Spinal cord (tissue), 10 donors: ENCODE data around the gene SLC6A20. TPM values are rescaled to one million over a fixed set of nuclear protein-coding genes. Genes with fewer than 3 reads are reported as not detected.

Source experiments
- DNase-seq, 6 donors: peaks; one replicate each; pipeline versions ENCODE4 v3.0.0 to v3.0.0-alpha.2; 2013 to 2015; ENCODE audit warnings: low spot score in 6 of 6, low read depth in 4 of 6
- H3K27ac ChIP-seq: one replicate; pipeline ENCODE4 v1.5.1; 2013; ENCODE audit warnings: low read depth, low read length, control low read depth
- H3K27me3 ChIP-seq: one replicate; pipeline ENCODE4 v1.6.1; 2013; ENCODE audit warnings: low read length; ENCODE audit not compliant: control insufficient read depth, insufficient read depth
- H3K36me3 ChIP-seq: one replicate; pipeline ENCODE4 v1.6.1; 2013; ENCODE audit warnings: low read length; ENCODE audit not compliant: control insufficient read depth, insufficient read depth
- H3K4me1 ChIP-seq: one replicate; pipeline ENCODE4 v1.6.1; 2013; ENCODE audit warnings: low read length; ENCODE audit not compliant: control insufficient read depth, insufficient read depth
- H3K4me3 ChIP-seq: one replicate; pipeline ENCODE4 v1.5.1; 2013; ENCODE audit warnings: low read depth, low read length, control low read depth
- H3K9me3 ChIP-seq: one replicate; pipeline ENCODE4 v1.6.1; 2013; ENCODE audit warnings: low read length; ENCODE audit not compliant: control insufficient read depth, insufficient read depth
- WGBS: methylation state at CpG from one replicate; pipeline ENCODE4 v1.1.5; 2013; ENCODE audit warnings: missing lambda C conversion rate; ENCODE audit not compliant: insufficient coverage; 5-methylcytosine and 5-hydroxymethylcytosine counted together
- polyA plus RNA-seq, 2 donors: library from polyadenylated mRNA; unstranded; fragments of 120-200 nt; gene quantifications; one replicate each; pipeline ENCODE4 v1.2.1, GENCODE V29; 2013; ENCODE audit not compliant: insufficient read length in 2 of 2
- total RNA-seq, 2 donors: library from RNA; depleted of rRNA in 1 of 2; stranded (reverse); fragments of 120-200 nt in 1 of 2; fragments of >200 nt in 1 of 2; gene quantifications; one replicate each; pipeline versions ENCODE4 v1.2.3 to v1.2.4, GENCODE V29; 2013 to 2014
- donor health status: healthy.

SLC6A20 gene
- total and polyA plus RNA-seq, 4 donors: 1.9 to 110 (median 21.9) TPM

DNA sequence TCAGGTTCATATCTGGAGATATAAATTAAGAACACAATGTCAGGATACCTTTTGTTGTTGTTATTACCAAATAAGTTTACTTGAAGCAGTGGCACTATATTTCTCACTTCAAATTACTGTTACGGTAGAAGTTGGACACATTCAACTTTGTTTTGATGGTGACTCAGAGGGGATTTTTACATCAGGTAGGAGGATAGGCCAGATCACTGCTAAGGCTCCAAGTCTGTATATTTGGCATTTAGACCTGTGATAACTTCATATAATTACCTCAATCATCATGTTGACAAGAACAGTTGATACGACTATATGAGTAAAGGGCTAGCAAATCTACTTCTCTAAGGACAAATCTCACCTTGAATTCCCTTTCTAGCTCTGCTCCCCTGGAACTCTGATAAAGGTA lies 30.0 kb upstream of the SLC6A20 start:
- peaks cover 11% of the 10 kb centered on the region for H3K36me3 ChIP-seq
- no CpG with 5 or more reads among the region's 2 CpGs for WGBS
- no peak for DNase-seq
- H3K4me1 ChIP-seq: no peaks in the 10 kb centered on the region
- H3K27me3 ChIP-seq: no peaks in the 10 kb centered on the region
- H3K27ac ChIP-seq: no peak overlapping the region
- no peak overlapping the region for H3K4me3 ChIP-seq
- no peaks in the 10 kb centered on the region for H3K9me3 ChIP-seq

DNA sequence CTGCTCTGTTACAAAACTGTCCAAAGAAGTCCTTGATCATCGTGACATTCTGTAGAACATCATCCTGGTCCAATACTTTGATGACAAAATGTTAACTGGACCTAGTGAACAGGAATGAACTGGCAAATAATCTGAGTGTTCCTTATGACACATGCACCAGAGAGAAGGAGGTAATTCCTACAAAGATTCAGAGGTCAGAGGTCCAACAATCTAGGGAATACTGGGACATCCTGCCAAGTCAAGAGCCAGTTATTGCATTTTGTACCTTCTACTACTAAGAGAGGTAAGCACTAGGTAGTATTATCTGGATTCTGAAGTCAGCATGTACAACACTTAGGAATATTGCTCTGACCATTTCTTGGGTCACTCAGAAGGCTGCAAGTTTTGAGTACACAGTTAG lies 24.8 kb upstream of the SLC6A20 start:
- Histone ChIP-seq H3K4me1 (no peaks in the 10 kb centered on the region), H3K27ac (no peak overlapping the region), H3K27me3 (no peaks in the 10 kb centered on the region), H3K36me3 (peaks cover 4% of the 10 kb centered on the region), H3K9me3 (peaks cover 4% of the 10 kb centered on the region), H3K4me3 (no peak overlapping the region)
- DNase-seq: no peak
- no CpG with 5 or more reads among the region's 1 CpG for WGBS

DNA sequence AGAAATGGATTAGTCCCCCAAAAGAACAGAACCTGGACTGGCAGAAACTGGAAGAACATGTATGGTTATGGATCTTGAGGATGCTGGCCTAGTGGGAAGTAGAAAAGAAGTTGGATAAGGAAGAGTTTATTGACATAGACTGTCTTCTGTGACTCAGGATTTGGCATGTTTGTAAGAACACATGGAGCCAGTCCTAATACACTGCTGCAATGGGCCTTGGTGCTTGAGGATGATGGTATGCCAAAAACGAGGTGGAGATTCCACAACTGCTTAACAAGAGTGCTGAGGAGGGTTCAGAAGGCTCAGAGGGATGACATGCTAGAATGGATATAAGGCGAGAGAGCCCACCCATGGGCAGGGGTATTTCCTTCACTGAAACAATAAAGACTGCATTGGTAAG lies 23.2 kb upstream of the SLC6A20 start:
- no peak for DNase-seq

DNA sequence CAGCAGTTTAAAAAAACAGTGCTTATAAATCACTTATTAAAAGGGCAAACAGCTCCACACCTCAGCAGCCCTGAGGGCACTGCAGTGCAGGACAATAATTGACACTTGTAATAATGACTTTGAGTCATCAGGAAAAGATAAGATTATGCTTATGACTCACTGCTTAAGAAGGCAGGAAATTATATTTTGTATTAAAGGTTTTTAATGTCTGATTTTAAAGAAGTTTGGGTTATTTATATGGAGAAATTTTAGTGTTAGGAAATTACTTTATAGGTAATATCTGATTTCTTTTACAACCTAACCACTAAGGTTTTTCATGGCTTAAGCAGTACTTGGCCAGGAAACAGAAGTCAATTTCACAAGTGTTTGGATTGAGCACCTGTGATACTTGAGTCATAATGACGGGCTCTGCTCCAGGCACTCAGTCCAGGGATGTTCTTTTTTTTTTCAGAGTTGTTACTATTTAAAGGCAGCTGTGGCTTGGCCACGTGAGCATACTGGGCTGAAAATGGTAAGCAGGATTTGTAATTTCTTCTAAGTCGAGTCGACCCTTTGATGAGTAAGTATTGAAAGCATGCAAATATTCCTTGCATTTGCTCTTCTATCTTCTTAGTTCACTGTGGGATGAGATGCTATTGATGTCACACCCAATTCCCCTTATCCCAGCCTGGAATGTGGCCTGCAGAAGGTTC lies 21.6 kb upstream of the SLC6A20 start:
- Histone ChIP-seq H3K4me1 (no peaks in the 10 kb centered on the region), H3K4me3 (no peak overlapping the region), H3K36me3 (peaks cover 4% of the 10 kb centered on the region), H3K27ac (no peak overlapping the region), H3K27me3 (no peaks in the 10 kb centered on the region), H3K9me3 (peaks cover 4% of the 10 kb centered on the region)
- WGBS: 80% methylated on average over 1 of the region's 4 CpGs
- DNase-seq: no peak

More for the DNA sequence above, 23.2 kb upstream of the SLC6A20 start:
- H3K4me1 ChIP-seq: no peaks in the 10 kb centered on the region
- no peaks in the 10 kb centered on the region for H3K27me3 ChIP-seq
- H3K27ac ChIP-seq: no peak overlapping the region
- no peak overlapping the region for H3K4me3 ChIP-seq
- H3K9me3 ChIP-seq: peaks cover 4% of the 10 kb centered on the region
- H3K36me3 ChIP-seq: peaks cover 4% of the 10 kb centered on the region
- WGBS: 92% methylated on average over 2 of the region's 2 CpGs

DNA sequence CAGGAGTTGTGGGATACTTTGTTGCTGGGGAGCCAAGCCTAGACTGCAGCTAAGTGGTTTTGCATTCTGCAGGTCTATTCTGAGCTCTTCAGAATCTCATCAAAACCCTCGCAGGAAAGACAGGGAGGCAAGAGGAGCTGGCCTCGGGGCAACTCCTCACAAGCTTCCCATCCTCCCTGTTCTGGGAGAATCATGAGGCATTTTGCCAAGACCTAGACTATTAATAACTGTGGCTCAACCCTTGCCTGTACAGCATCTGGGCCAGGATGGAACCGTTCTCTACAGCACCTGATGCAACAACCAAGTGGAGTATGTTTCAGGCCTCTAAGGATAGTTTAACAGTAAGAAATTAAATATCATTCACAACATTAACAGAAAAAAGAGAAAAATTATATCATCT lies 20.2 kb upstream of the SLC6A20 start:
- peaks cover 4% of the 10 kb centered on the region for H3K9me3 ChIP-seq

DNA sequence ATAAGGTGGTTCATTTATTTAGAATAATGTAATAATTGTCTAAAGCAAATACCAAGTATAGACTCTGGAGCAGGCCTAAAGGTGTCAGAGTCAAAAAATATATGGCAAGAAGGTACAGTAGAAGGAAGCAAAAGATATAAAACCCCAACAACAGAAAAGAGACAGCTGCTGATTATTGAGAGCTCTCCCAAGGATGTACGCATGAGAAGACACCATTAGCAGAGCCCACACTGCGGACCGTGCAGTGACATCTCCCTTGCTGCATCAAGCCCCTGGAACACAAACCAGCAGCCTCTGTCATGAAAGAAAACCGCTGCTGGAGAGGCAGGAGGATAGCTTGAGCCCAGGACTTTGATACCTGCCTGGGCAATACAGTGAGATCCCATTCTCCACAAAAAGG lies 18.0 kb upstream of the SLC6A20 start:
- WGBS: 100% methylated on average over 3 of the region's 4 CpGs

More for the DNA sequence above, 20.2 kb upstream of the SLC6A20 start:
- 80% methylated on average over 2 of the region's 3 CpGs for WGBS
- no peaks in the 10 kb centered on the region for H3K27me3 ChIP-seq
- H3K4me3 ChIP-seq: no peak overlapping the region
- no peak for DNase-seq
- H3K27ac ChIP-seq: no peak overlapping the region
- H3K4me1 ChIP-seq: no peaks in the 10 kb centered on the region
- H3K36me3 ChIP-seq: no peaks in the 10 kb centered on the region

DNA sequence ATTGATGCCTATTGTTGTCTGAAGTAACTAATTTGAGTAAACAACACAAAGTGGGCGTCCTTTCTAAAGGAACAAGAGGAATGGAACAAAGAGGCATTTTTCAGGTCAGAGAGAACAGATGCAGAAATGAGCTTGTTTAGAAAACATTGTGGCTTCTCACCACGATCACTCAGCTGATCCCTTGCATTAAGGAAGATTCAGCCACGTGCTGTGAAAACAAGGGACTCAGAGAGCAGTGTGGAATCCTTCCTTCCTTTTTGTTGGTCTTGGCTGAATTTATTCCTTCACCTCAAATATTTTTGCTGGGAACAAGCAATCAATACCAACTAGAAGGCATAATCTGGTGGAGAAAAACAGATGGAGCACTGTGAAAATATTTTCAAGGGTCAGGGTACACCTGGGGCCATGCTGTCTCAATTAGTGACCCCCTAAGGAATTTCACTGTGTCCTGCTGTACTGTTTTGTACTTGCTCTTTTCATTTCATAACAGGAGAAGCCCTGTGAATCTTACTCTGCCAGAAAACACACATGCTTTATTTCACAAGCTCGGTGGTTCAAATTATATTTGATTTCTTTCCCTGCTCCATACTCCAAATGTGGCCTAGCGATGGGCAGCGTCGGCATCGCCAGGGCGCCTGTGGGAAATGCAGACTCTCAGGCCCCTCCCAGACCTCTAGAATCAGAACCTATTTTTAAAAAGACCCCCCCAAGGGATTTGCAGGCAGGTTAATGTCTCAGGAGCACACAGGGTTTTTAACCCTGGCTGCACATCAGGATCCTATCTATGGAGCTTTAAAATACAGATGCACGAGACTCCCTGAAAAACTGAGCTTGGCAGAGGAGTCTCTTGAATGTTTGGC lies 11.6 kb upstream of the SLC6A20 start:
- 47% methylated on average over 7 of the region's 10 CpGs for WGBS
- H3K4me1 ChIP-seq: no peaks in the 10 kb centered on the region
- H3K27me3 ChIP-seq: no peaks in the 10 kb centered on the region
- H3K36me3 ChIP-seq: no peaks in the 10 kb centered on the region
- no peak overlapping the region for H3K4me3 ChIP-seq
- DNase-seq: peak in 2 of 6 donors; percentile 36 to 70
- H3K9me3 ChIP-seq: no peaks in the 10 kb centered on the region
- peak overlapping the region; percentile 40 for H3K27ac ChIP-seq

More for the DNA sequence above, 18.0 kb upstream of the SLC6A20 start:
- no peaks in the 10 kb centered on the region for H3K4me1 ChIP-seq
- peaks cover 4% of the 10 kb centered on the region for H3K9me3 ChIP-seq
- no peaks in the 10 kb centered on the region for H3K36me3 ChIP-seq
- no peak for DNase-seq
- H3K4me3 ChIP-seq: no peak overlapping the region
- H3K27me3 ChIP-seq: no peaks in the 10 kb centered on the region
- no peak overlapping the region for H3K27ac ChIP-seq

DNA sequence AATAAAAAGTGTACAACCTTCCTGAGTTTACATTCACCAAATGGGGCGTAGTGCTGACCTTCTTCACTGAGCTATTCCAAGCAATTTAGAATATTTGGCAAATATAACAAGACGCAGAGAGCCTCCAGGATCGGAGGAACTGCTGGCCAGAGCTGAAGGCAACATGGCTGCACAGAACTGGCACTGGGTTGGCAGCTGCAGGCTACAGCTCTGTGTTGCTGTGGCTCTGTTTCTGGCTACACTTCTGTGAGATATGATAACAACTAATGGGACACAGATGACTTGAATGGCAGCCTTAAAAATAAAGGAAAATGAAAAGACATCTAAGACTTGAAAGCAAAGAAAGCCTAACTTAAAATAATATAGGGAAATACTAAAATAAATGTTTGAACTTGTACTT lies 10.8 kb upstream of the SLC6A20 start:
- WGBS: 69% methylated on average over 3 of the region's 3 CpGs
- Histone ChIP-seq H3K36me3 (no peaks in the 10 kb centered on the region), H3K4me3 (no peak overlapping the region), H3K27ac (peak overlapping the region; percentile 6), H3K27me3 (no peaks in the 10 kb centered on the region), H3K9me3 (no peaks in the 10 kb centered on the region), H3K4me1 (no peaks in the 10 kb centered on the region)
- no peak for DNase-seq

DNA sequence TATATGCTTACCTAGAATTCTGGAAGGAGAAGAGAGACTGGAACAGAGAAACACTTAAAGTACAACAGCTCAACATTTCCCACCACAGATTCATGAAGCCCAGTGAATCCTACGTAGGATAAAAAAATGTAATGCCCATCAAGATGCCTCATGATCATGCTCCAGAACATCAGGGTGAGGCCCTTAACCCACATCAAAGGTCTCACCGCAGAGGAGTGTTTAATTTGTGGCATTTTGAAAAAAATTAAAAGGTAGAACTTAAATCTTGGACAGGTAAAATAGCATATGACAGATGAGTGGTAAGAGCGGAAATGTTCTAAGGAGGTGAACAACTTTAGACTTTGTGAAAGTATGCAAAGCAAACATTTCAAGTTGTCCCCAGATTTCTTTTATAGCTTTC lies 9.7 kb upstream of the SLC6A20 start:
- 100% methylated on average over 1 of the region's 3 CpGs for WGBS
- H3K4me3 ChIP-seq: no peak overlapping the region
- H3K27ac ChIP-seq: no peak overlapping the region
- H3K4me1 ChIP-seq: no peaks in the 10 kb centered on the region
- no peak for DNase-seq
- H3K9me3 ChIP-seq: no peaks in the 10 kb centered on the region
- H3K27me3 ChIP-seq: no peaks in the 10 kb centered on the region
- H3K36me3 ChIP-seq: no peaks in the 10 kb centered on the region
